NCI-H2081 treated with DMSO at 0.1 percent for 48 hours (cell line): ENCODE measurements around the gene CNOT10.
"Not testable (repeated sequence)": the region's sequence is repeated elsewhere in the genome, so short reads cannot be mapped to it uniquely, and the experiment has no call there.

Source experiments
- DNase-seq: peaks from one replicate; lab custom pipeline; 2025; lab: John Stamatoyannopoulos, UW

The CNOT10 gene

GRCh38 chr3:32686713-32687112 is 1.7 kb downstream of the CNOT10 start:
- DNase-seq: no peak

- DNase-seq: no peak
Measured at GRCh38 chr3:32691847-32692246, 6.9 kb downstream of the CNOT10 start.

- no peak for DNase-seq
Measured at GRCh38 chr3:32696523-32696922, 11.5 kb downstream of the CNOT10 start.

GRCh38 chr3:32698506-32698905 is 13.5 kb downstream of the CNOT10 start:
- DNase-seq: no peak

GRCh38 chr3:32699429-32699828 is 14.4 kb downstream of the CNOT10 start:
- no peak for DNase-seq

- no peak for DNase-seq
Measured at GRCh38 chr3:32700244-32700643, 15.3 kb downstream of the CNOT10 start.

GRCh38 chr3:32703491-32703972 is 18.5 kb downstream of the CNOT10 start:
- no peak for DNase-seq

- DNase-seq: no peak
Measured at GRCh38 chr3:32705232-32705631, 20.2 kb downstream of the CNOT10 start.

GRCh38 chr3:32706348-32707025 is 21.5 kb downstream of the CNOT10 start:
- no peak for DNase-seq

GRCh38 chr3:32707026-32707370 is 22.0 kb downstream of the CNOT10 start:
- no peak for DNase-seq

- no peak for DNase-seq
Measured at GRCh38 chr3:32708672-32709283, 23.8 kb downstream of the CNOT10 start.

GRCh38 chr3:32709346-32709745 is 24.4 kb downstream of the CNOT10 start:
- DNase-seq: no peak

GRCh38 chr3:32712506-32713055 is 27.6 kb downstream of the CNOT10 start:
- DNase-seq: no peak

- DNase-seq: no peak
Measured at GRCh38 chr3:32713181-32713580, 28.2 kb downstream of the CNOT10 start.

GRCh38 chr3:32719335-32719734 is 34.3 kb downstream of the CNOT10 start:
- no peak for DNase-seq

GRCh38 chr3:32719931-32720330 is 34.9 kb downstream of the CNOT10 start:
- DNase-seq: no peak

- DNase-seq: no peak
Measured at GRCh38 chr3:32725721-32726120, 40.7 kb downstream of the CNOT10 start.

- no peak for DNase-seq
Measured at GRCh38 chr3:32733631-32734229, 48.7 kb downstream of the CNOT10 start.

- DNase-seq: no peak
Measured at GRCh38 chr3:32734756-32735155, 49.8 kb downstream of the CNOT10 start.

GRCh38 chr3:32743470-32743869 is 58.5 kb downstream of the CNOT10 start:
- not testable (repeated sequence) for DNase-seq

GRCh38 chr3:32743934-32744333 is 58.9 kb downstream of the CNOT10 start:
- no peak for DNase-seq

GRCh38 chr3:32751377-32751776 is 66.4 kb downstream of the CNOT10 start:
- DNase-seq: no peak

- no peak for DNase-seq
Measured at GRCh38 chr3:32755761-32756160, 70.8 kb downstream of the CNOT10 start.
